T-helper 1 cell (primary cell): ENCODE data around the gene CYP2W1.
A peak's percentile ranks its signal among the peaks of the same experiment; 100 is the strongest.

Experiments used
- DNase-seq, 5 donors: peaks; one replicate each; pipeline ENCODE4 v3.0.0-alpha.2; 2012 to 2020

Gene CYP2W1

DNA sequence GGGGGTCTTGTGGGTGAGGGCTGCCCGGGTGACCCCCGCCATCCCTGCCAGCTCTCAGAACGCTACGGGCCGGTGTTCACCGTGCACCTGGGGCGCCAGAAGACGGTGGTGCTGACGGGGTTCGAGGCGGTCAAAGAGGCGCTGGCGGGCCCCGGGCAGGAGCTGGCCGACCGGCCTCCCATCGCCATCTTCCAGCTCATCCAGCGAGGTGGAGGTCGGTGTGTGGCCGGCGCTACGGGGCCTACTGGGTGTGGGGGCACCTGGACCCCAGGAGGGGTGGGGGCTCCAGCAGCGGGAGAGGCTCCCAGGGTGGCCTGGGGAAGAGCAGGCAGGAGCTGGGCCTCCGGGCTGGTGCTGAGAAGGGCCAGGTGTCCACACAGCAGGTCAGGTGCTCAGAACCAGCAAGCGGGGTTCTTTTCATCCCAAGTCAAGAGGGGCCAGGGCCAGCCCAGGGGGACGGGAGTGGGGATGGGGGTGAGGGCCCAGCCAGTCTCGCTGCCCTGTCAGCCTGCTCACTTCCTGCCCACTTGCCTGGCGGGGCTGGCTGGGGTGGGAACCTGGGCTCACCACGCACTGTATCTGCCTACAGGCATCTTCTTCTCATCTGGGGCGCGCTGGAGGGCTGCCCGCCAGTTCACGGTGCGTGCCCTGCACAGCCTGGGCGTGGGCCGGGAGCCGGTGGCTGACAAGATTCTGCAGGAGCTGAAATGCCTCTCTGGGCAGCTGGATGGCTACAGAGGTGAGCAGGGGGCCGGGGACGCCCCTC, 1.6 kb downstream of the CYP2W1 start:
- no peak for DNase-seq

DNA sequence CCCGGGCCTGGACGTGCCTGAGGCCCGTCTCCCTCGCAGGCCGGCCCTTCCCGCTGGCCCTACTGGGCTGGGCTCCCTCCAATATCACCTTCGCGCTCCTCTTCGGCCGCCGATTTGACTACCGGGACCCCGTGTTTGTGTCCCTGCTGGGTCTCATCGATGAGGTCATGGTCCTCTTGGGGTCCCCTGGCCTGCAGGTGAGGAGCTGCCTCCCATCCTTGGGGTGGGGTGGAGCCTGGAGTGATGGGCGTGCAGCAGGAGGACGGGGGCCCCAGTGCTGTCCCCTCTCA, 2.1 kb downstream of the CYP2W1 start:
- DNase-seq = no peak

DNA sequence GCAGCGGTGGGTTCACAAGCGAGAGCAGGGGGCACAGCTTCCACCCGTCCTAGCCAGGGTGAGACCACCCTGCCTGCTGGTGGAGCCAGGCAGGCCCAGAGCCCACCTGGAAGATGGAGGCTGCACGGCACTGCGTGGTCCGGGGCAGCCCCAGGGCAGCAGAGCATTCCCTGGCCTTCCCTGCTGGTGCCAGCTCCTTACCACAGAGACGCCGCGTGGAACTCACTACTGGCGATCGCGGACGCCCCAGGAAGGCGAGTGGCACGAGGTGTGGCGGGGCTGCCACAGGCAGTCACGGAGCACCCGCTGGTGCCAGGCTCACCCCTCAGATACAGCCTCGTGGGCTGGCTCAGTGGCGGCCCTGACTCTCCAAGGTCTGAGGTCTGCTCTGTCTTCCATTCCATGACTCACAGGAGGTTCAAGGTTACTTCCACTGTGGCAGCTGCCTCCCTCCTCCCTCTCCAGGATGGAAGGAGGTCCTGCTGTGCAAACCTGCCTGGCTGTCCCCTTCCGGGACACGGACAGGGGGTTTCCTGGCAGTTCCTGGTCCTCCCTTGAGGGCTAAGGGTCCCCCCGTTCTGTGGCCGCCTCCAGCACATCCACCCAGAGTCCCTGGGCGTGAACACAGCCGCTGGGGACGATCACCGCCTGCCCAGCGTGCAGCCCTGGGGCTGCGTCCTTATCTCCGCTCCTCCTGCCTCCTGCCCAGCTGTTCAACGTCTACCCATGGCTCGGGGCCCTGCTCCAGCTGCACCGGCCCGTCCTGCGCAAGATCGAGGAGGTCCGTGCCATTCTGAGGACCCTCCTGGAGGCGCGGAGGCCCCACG, 3.1 kb downstream of the CYP2W1 start:
- no peak for DNase-seq

- DNase-seq = no peak
These were observed 4.1 kb downstream of the CYP2W1 start for GRCh38 chr7:986766-987751.

DNA sequence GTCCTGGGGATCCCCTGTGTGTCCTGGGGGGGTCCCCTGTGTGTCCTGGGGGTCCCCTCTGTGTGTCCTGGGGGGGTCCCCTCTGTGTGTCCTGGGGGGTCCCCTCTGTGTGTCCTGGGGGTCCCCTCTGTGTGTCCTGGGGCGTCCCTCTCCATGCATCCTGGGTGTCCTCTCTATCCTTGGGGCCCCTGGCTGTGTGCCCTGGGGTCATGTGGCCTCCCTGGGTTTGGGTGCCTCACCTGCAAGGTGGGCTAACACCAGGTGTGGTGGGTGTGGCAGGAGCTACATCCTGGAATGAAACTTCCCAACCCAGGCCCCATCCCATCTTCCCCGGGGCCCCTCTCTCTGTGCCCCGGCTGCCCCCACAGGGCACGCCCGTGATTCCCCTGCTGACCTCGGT, 4.9 kb downstream of the CYP2W1 start:
- DNase-seq = no peak

DNA sequence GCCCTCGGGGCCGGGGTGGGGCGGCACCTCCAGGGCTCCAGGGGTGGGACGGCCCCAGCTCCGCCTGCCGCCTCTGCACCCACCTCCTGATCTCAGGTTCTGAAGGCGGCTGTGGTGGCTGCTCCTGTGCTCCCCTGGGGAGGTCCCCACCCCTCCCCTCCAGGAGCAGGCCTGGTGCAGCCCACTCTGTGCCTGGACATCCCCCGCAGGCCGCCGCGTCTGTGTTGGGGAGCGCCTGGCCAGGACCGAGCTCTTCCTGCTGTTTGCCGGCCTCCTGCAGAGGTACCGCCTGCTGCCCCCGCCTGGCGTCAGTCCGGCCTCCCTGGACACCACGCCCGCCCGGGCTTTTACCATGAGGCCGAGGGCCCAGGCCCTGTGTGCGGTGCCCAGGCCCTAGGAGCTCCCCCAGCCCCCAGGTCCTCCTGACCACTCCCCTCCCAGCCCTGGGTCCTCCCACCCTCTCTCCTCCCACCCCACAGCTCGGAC, 5.5 kb downstream of the CYP2W1 start:
- no peak for DNase-seq

DNA sequence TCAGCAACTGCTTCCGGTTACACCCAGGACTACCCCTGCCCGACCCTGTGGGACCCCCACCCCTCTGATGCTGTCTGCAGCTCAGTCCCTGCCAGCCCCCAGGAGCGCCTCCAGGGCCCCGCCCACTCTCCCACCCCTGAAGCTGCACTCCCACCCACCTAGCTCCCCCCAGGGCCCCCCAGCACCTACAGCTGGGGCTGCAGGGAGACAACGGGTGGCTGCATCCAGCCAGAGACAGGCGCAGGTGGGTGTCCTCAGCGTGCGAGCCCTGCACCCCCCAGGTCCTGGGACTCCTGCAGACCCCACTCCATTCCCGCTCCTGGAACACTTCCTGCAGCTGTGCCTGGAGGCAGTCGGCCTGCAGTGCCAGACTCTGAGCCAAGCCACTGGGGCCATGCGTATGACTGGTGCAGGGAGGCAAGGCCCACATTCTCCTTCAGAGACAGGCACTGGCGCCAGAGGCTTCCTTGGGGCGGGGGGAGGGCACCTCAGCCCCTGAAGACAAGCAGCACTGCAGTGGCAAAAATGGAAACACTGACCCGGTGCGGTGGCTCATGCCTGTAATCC, 6.1 kb downstream of the CYP2W1 start:
- no peak for DNase-seq

- DNase-seq = no peak
These were observed 7.5 kb downstream of the CYP2W1 start for GRCh38 chr7:990352-990932.

DNA sequence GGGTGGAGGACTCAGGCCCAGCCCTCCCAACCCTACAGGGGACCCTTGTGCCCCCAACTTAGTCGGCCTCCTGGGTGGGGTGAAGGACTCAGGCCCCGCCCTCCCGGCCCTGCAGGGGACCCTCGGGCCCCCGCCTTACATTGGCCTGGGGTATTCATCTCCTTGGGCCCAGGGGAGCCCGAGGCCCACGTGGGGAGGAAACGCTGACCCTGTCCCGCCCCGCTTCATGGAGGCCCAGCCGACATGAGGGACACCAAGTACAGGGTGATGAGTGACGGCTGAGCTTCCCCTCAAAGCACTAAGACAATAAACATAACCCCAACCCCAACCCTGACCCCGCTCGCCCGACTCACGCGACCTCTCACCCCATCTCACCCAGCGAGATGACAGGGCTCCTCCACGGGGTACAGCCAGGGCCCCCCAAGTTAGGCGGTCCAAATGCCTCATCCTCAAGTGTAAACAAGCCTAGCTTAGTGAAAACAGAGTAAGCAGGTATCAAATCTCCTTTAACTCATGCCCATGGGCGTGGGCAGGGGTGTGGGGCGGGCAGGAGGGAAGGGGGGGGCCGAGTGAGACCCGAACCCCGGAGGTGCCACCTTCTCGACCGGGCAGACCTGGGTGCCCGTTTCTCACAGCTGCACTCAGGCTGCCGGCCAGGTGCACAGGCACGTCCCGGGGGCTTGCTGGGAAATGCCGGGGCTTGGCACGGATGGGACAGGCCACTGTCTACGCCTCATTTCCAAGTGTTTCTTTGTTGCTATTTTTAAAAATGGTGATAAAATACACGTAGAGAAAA, 8.2 kb downstream of the CYP2W1 start:
- DNase-seq = no peak

GRCh38 chr7:991729-992656, 9.0 kb downstream of the CYP2W1 start:
- no peak for DNase-seq

GRCh38 chr7:992709-993607, 10.0 kb downstream of the CYP2W1 start:
- peak; percentile 89 to 92 (median 92) for DNase-seq

DNA sequence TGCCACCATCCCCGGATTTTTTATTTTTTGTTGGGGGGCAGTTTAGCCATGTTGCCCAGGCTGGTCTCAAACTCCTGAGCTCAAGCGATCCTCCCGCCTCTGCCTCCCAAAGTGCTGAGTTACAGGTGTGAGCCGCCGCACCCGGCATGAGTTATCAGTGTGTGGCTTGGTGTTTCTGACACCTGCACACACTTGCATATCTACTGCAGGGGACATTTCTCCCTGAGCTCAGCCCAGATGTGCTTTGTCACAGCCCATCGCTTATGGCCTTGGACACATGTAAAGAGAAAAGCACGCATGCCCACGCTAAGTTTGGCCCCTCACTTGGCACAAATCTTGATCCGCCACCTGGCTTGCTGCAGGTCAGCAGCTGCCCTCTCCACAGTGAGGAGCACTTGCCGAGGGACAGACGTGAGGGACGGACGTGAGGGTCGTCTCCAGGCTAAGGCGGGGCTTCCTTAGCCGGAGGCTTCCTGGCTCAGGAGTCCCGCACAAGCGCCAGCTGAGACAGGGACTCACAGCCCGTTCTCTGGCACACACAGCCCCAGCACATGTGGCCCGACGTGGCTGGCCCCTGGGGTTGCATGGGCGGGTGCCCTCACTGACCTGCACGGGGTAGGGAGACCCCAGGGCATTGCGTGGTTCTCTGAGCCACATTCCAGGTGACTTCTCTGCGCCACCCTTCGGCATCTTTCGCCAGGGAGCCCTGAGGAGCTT, 11.8 kb downstream of the CYP2W1 start:
- DNase-seq = no peak

DNA sequence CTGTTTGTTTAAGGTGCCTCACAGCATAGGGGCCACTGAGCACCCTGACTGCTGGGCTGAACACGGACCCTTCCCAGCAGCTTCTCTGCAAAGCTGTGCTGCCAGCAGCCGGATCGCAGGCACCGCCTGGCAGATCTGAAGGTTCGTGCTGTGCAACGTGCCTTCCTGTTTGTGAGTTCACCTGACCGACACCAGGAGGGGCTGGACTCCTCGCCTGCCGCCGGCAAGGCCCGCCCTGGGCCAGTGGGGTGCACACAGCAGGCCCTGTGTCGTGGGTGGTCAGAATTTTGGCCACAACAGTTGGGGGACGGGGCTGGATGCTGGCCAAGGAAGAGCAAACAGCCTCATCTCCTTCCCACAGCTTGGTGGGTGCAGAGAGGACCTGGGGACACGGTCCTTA, 12.6 kb downstream of the CYP2W1 start:
- no peak for DNase-seq

- DNase-seq = no peak
These were observed 13.3 kb downstream of the CYP2W1 start for GRCh38 chr7:996079-996872.

DNA sequence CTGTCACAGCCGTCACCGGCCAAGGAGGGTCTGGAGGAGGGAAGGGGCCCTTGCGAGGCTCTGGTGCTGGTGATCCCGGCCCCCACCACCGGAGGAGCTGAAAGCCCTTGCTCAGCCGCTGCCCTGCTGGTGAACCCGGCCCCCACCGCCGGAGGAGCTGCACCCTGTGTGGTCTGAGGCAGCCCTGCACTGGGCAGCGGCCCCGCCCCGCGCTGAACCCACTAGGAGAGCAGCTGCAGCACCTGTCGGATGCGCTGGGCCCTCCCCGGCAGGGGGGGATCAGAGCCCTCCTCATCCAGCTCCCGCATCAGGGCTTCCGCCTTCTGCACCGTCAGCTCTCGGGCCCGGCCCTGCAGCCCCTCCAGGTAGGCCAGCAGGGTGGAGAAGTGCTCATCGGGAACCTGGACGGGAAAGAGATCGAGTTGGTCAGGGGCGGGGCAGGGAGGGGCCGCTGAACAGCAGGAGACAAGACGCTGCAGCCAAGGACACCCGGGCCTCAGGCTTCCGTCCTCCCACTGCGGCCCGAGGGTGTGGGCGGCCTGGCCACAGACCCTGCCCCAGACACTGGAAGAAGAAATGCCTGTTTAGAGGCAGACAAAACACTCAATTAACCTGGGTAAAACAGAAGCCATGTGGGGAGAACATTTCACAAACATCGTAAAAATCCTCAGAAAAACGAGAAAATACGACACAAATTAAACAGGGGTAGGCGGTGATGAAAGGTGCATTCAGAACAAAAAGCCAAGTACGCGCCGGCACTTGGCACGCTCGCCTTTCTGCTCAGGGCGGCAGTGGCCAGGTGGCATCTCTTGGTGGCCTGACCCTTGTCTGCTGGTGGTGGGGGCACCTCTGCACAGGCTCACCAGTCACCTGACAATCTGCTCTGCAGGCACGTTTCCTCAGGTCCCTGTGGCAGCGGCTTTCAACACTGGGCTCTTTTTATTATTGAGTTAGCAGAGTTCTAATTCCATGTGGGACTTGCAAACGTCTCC, 14.7 kb downstream of the CYP2W1 start:
- no peak for DNase-seq

DNA sequence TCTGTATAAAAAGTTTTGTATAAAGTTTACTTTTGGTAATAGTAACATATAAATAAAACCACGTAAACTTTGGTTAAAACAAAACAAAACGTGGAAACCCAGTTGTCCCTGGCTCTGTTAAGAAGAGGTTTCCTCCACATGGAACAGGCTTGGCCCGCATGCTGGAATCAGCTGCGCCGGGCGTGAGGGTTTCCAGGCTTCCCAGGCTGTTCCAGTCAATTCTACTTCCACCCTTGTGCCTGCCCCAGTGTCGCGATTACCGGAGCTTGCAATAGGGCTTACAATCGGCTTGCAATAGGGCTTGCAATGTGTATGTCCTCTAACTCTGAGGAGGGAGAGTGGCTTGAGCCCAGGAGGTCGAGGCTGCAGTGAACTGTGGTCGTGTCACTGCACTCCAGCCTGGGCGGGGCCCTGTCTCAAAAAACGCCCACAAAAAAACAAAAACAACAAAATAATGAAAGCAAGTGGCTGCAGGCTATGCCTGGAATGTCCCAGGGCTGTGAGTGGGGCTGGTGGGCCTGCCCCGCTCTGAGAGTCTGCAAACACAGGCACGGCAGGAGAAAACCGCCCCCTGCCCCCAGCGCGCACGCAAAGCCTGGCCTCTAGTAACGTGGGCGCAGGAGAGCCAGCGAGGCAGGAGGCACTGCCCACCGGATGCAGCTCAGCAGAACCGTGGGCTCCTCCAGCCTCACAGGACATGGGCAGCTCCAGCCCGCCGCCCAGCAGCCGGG, 16.3 kb downstream of the CYP2W1 start:
- no peak for DNase-seq
